Upper lobe of right lung (tissue), 1 donor: ENCODE results near the gene RNF223. TPM values are rescaled to one million over a fixed set of nuclear protein-coding genes. Genes with fewer than 3 reads are reported as not detected.
A peak's percentile ranks its signal among the peaks of the same experiment; 100 is the strongest.

Experiments used
- ATAC-seq: fragments of 200-7000 bp; cut with Tn5 transposase; one replicate; pipeline ENCODE4 v1.9.1; 2020; ENCODE audit warnings: mild to moderate bottlenecking, moderate library complexity
- DNase-seq: peaks from one replicate; pipeline ENCODE4 v3.0.0-alpha.2; 2020
- H3K27ac ChIP-seq: fragments of 200-600 bp; one replicate; pipeline ENCODE4 v1.8.0; 2022
- H3K27me3 ChIP-seq: fragments of 200-600 bp; one replicate; pipeline ENCODE4 v1.8.0; 2022; ENCODE audit warnings: mild to moderate bottlenecking
- H3K36me3 ChIP-seq: fragments of 200-600 bp; one replicate; pipeline ENCODE4 v1.8.0; 2022
- H3K4me1 ChIP-seq: fragments of 200-600 bp; one replicate; pipeline ENCODE4 v1.8.0; 2022
- H3K4me3 ChIP-seq: fragments of 200-600 bp; one replicate; pipeline ENCODE4 v1.8.0; 2022; ENCODE audit warnings: mild to moderate bottlenecking
- H3K9me3 ChIP-seq: fragments of 200-600 bp; one replicate; pipeline ENCODE4 v1.8.0; 2022
- CTCF ChIP-seq: fragments of 200-600 bp; IDR thresholded peaks from one replicate; pipeline ENCODE4 v1.8.0; 2022; ENCODE audit warnings: antibody characterized with exemption
- intact Hi-C: fragments of 100-400 bp; cut with DNase I; formaldehyde crosslinking; loops from one replicate; pipeline ENCODE4 v1.11.0; 2022
- total RNA-seq: library from RNA; stranded (reverse); fragmentation: NEBNext Ultra II Directional; extraction: Animal tissue kit (Norgen Biotek cat#: 25700); gene quantifications from one replicate; pipeline ENCODE4 v1.2.1, GENCODE V29; 2021
- donor health status: DM: no; HTN: yes; CAD: no; lungs with severe emphysema.

RNF223 gene
- total RNA-seq, 1 donor from 2014 or later, result 0.55 TPM

GRCh38 chr1:1092894-1093609 lies 18.9 kb upstream of the RNF223 start:
- Histone ChIP-seq H3K9me3 (no peaks in the 10 kb centered on the region), H3K4me3 (no peak overlapping the region), H3K4me1 (no peaks in the 10 kb centered on the region), H3K36me3 (no peaks in the 10 kb centered on the region), H3K27ac (no peak overlapping the region), H3K27me3 (no peaks in the 10 kb centered on the region)
- DNase-seq, result no peak
- intact Hi-C loops, result no loop called here
- TF ChIP-seq CTCF, result no peak
- no peak for ATAC-seq

GRCh38 chr1:1092149-1092855 lies 18.2 kb upstream of the RNF223 start:
- no peak for ATAC-seq
- peak; percentile 63 for DNase-seq
- intact Hi-C loops, result no loop called here
- no peak for TF ChIP-seq CTCF
- no peaks in the 10 kb centered on the region for H3K9me3 ChIP-seq
- no peak overlapping the region for H3K27ac ChIP-seq
- no peaks in the 10 kb centered on the region for H3K27me3 ChIP-seq
- H3K4me1 ChIP-seq, result no peaks in the 10 kb centered on the region
- H3K4me3 ChIP-seq, result no peak overlapping the region
- no peaks in the 10 kb centered on the region for H3K36me3 ChIP-seq

GRCh38 chr1:1091344-1092148 lies 17.4 kb upstream of the RNF223 start:
- Histone ChIP-seq H3K27ac (no peak overlapping the region), H3K27me3 (no peaks in the 10 kb centered on the region), H3K9me3 (no peaks in the 10 kb centered on the region), H3K4me3 (no peak overlapping the region), H3K4me1 (no peaks in the 10 kb centered on the region), H3K36me3 (no peaks in the 10 kb centered on the region)
- no peak for TF ChIP-seq CTCF
- no peak for ATAC-seq
- intact Hi-C loops, result no loop called here
- peak; percentile 61 for DNase-seq

- peak; percentile 59 for DNase-seq
Measured at GRCh38 chr1:1090424-1091343, 16.6 kb upstream of the RNF223 start.

More at GRCh38 chr1:1090424-1091343, 16.6 kb upstream of the RNF223 start:
- no peaks in the 10 kb centered on the region for H3K36me3 ChIP-seq
- no peak overlapping the region for H3K4me3 ChIP-seq
- no peaks in the 10 kb centered on the region for H3K27me3 ChIP-seq
- ATAC-seq, result no peak
- H3K4me1 ChIP-seq, result no peaks in the 10 kb centered on the region
- no peaks in the 10 kb centered on the region for H3K9me3 ChIP-seq
- intact Hi-C loops, result no loop called here
- H3K27ac ChIP-seq, result no peak overlapping the region
- no peak for TF ChIP-seq CTCF
